Neural progenitor cell (in vitro differentiated cells): ENCODE results near the gene OVOL1. TPM values are rescaled to one million over a fixed set of nuclear protein-coding genes. Genes with fewer than 3 reads are reported as not detected.
A peak's percentile ranks its signal among the peaks of the same experiment; 100 is the strongest.

Source experiments
- DNase-seq: peaks from one replicate; pipeline ENCODE4 v3.0.0-alpha.2; 2016; ENCODE audit warnings: low spot score
- H2AFZ ChIP-seq: fragments of 200-600 bp; sonication (generic); replicated peaks from 2 replicates; pipeline ENCODE4 v1.6.1; 2016; ENCODE audit warnings: antibody characterized with exemption
- H3F3A ChIP-seq: fragments of 200-600 bp; sonication (generic); 2 replicates; pipeline ENCODE4 v1.6.1; 2016; ENCODE audit warnings: antibody characterized with exemption, low read depth
- H3K27ac ChIP-seq: fragments of 200-600 bp; sonication (generic); 2 replicates; pipeline ENCODE4 v1.5.1; 2016; ENCODE audit warnings: mild to moderate bottlenecking
- H3K27me3 ChIP-seq: fragments of 200-600 bp; sonication (generic); 2 replicates; pipeline ENCODE4 v1.6.1; 2016; ENCODE audit warnings: mild to moderate bottlenecking, moderate library complexity
- H3K36me3 ChIP-seq: fragments of 200-600 bp; sonication (generic); 2 replicates; pipeline ENCODE4 v1.5.1; 2016
- H3K4me1 ChIP-seq: fragments of 200-600 bp; sonication (generic); 2 replicates; pipeline ENCODE4 v1.6.1; 2016; ENCODE audit warnings: mixed run types
- H3K4me2 ChIP-seq: fragments of 200-600 bp; sonication (generic); 2 replicates; pipeline ENCODE4 v1.6.1; 2016
- H3K4me3 ChIP-seq: fragments of 200-600 bp; sonication (generic); 2 replicates; pipeline ENCODE4 v1.5.1; 2016
- H3K79me2 ChIP-seq: fragments of 200-600 bp; sonication (generic); 2 replicates; pipeline ENCODE4 v1.6.1; 2016; ENCODE audit warnings: low read depth
- H3K9ac ChIP-seq: fragments of 200-600 bp; sonication (generic); 2 replicates; pipeline ENCODE4 v1.6.1; 2016
- H3K9me3 ChIP-seq: fragments of 200-600 bp; sonication (generic); 2 replicates; pipeline ENCODE4 v1.5.1; 2016; ENCODE audit warnings: low read depth
- H4K20me1 ChIP-seq: fragments of 200-600 bp; sonication (generic); 2 replicates; pipeline ENCODE4 v1.6.1; 2016; ENCODE audit warnings: low read depth
- H3K27ac Mint-ChIP-seq: 3 replicates; pipeline ENCODE4 v1.8.0; 2021; ENCODE audit warnings: mixed read lengths
- H3K27me3 Mint-ChIP-seq: 2 replicates; pipeline ENCODE4 v1.8.0; 2022; ENCODE audit warnings: low read depth, mild to moderate bottlenecking, inconsistent platforms, moderate library complexity, mixed read lengths; ENCODE audit not compliant: insufficient read depth
- H3K36me3 Mint-ChIP-seq: 3 replicates; pipeline ENCODE4 v1.8.0; 2021; ENCODE audit warnings: mixed read lengths
- H3K4me1 Mint-ChIP-seq: 3 replicates; pipeline ENCODE4 v1.8.0; 2021; ENCODE audit warnings: mixed read lengths
- H3K4me3 Mint-ChIP-seq: 3 replicates; pipeline ENCODE4 v1.8.0; 2021; ENCODE audit warnings: mild to moderate bottlenecking, moderate library complexity, mixed read lengths
- H3K9me3 Mint-ChIP-seq: 3 replicates; pipeline ENCODE4 v1.8.0; 2020; ENCODE audit warnings: mixed read lengths
- EZH2 ChIP-seq: fragments of 200-600 bp; sonication (generic); IDR thresholded peaks from 2 replicates; pipeline ENCODE4 v1.6.1; 2017; ENCODE audit warnings: antibody characterized with exemption, mild to moderate bottlenecking, moderate library complexity
- EZH2phosphoT487 ChIP-seq: fragments of 200-600 bp; sonication (generic); IDR thresholded peaks from 2 replicates; pipeline ENCODE4 v1.6.1; 2017; ENCODE audit warnings: antibody characterized with exemption
- total RNA-seq: library from RNA; depleted of rRNA; stranded (reverse); fragments of >200 nt; gene quantifications from 2 replicates; pipeline ENCODE4 v1.2.3, GENCODE V29; 2015; ENCODE audit warnings: low replicate concordance
- TF ChIP-seq, protein P1 (sequence below): fragments of 200-600 bp; sonication (generic); IDR thresholded peaks from 2 replicates; pipeline ENCODE4 v1.5.1; 2017; ENCODE audit warnings: antibody characterized with exemption, mild to moderate bottlenecking

Gene OVOL1
- total RNA-seq, 1 donor from 2014 or later, result not detected

GRCh38 chr11:65780770-65781151, 6.1 kb upstream of the OVOL1 start, which contains the start of gene AP5B1:
AP5B1 (minus strand) TSS chr11:65780976; CDS start chr11:65780591, 385 bp downstream.
- Mint-ChIP-seq H3K4me3 (peak within 1 kb of the TSS; percentile 91), H3K4me1 (peaks cover 6% of the 10 kb centered on the region), H3K27ac (peak within 1 kb of the TSS; percentile 63), H3K27me3 (peaks cover 34% of the 10 kb centered on the region), H3K9me3 (no peaks in the 10 kb centered on the region), H3K36me3 (peaks cover 2% of the 10 kb centered on the region)
- Histone ChIP-seq H3K27me3 (peaks cover 55% of the 10 kb centered on the region), H3K4me1 (peaks cover 8% of the 10 kb centered on the region), H3F3A (peaks cover 19% of the 10 kb centered on the region), H3K4me3 (peak within 1 kb of the TSS; percentile 83), H3K79me2 (no peaks in the 10 kb centered on the region), H3K4me2 (peak within 1 kb of the TSS; percentile 99), H3K36me3 (no peaks in the 10 kb centered on the region), H3K9ac (peak within 1 kb of the TSS; percentile 27), H3K9me3 (no peaks in the 10 kb centered on the region), H4K20me1 (no peaks in the 10 kb centered on the region), H2AFZ (peak within 1 kb of the TSS; percentile 97), H3K27ac (no peak within 1 kb of the TSS)
- peak; percentile 83 for DNase-seq
- TF ChIP-seq, protein P1, sequence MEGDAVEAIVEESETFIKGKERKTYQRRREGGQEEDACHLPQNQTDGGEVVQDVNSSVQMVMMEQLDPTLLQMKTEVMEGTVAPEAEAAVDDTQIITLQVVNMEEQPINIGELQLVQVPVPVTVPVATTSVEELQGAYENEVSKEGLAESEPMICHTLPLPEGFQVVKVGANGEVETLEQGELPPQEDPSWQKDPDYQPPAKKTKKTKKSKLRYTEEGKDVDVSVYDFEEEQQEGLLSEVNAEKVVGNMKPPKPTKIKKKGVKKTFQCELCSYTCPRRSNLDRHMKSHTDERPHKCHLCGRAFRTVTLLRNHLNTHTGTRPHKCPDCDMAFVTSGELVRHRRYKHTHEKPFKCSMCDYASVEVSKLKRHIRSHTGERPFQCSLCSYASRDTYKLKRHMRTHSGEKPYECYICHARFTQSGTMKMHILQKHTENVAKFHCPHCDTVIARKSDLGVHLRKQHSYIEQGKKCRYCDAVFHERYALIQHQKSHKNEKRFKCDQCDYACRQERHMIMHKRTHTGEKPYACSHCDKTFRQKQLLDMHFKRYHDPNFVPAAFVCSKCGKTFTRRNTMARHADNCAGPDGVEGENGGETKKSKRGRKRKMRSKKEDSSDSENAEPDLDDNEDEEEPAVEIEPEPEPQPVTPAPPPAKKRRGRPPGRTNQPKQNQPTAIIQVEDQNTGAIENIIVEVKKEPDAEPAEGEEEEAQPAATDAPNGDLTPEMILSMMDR, result no peak
- no peak for TF ChIP-seq EZH2
- TF ChIP-seq EZH2phosphoT487, result no peak

GRCh38 chr11:65781152-65781961, 5.5 kb upstream of the OVOL1 start:
- Histone ChIP-seq H3K9ac (no peak overlapping the region), H3K4me3 (peak overlapping the region; percentile 83), H4K20me1 (no peaks in the 10 kb centered on the region), H3K4me1 (peaks cover 8% of the 10 kb centered on the region), H3K9me3 (no peaks in the 10 kb centered on the region), H2AFZ (no peak overlapping the region), H3F3A (peaks cover 19% of the 10 kb centered on the region), H3K4me2 (peak overlapping the region; percentile 99), H3K27me3 (peaks cover 61% of the 10 kb centered on the region), H3K36me3 (no peaks in the 10 kb centered on the region), H3K27ac (no peak overlapping the region), H3K79me2 (no peaks in the 10 kb centered on the region)
- no peaks in the 10 kb centered on the region for H3K9me3 Mint-ChIP-seq
- H3K27ac Mint-ChIP-seq, result no peak overlapping the region
- peaks cover 39% of the 10 kb centered on the region for H3K27me3 Mint-ChIP-seq
- TF ChIP-seq, protein P1, result peak; percentile 45
- TF ChIP-seq EZH2phosphoT487, result no peak
- DNase-seq, result peak; percentile 84
- H3K4me3 Mint-ChIP-seq, result peak overlapping the region; percentile 63
- peaks cover 6% of the 10 kb centered on the region for H3K4me1 Mint-ChIP-seq
- H3K36me3 Mint-ChIP-seq, result peaks cover under 1% of the 10 kb centered on the region

- Histone ChIP-seq H3F3A (peaks cover 19% of the 10 kb centered on the region), H2AFZ (no peak overlapping the region), H3K27ac (no peak overlapping the region), H3K79me2 (no peaks in the 10 kb centered on the region), H3K4me1 (peaks cover 8% of the 10 kb centered on the region), H3K9me3 (no peaks in the 10 kb centered on the region), H3K27me3 (peaks cover 69% of the 10 kb centered on the region), H3K36me3 (no peaks in the 10 kb centered on the region), H4K20me1 (no peaks in the 10 kb centered on the region), H3K9ac (no peak overlapping the region), H3K4me2 (no peak overlapping the region), H3K4me3 (no peak overlapping the region)
- TF ChIP-seq EZH2, result no peak
- no peak for TF ChIP-seq EZH2phosphoT487
- TF ChIP-seq, protein P1, result no peak
- no peak for DNase-seq
- H3K27ac Mint-ChIP-seq, result no peak overlapping the region
- H3K9me3 Mint-ChIP-seq, result no peaks in the 10 kb centered on the region
- no peaks in the 10 kb centered on the region for H3K36me3 Mint-ChIP-seq
- peaks cover 6% of the 10 kb centered on the region for H3K4me1 Mint-ChIP-seq
- H3K27me3 Mint-ChIP-seq, result peaks cover 41% of the 10 kb centered on the region
- H3K4me3 Mint-ChIP-seq, result peak overlapping the region; percentile 63
Observed at GRCh38 chr11:65781962-65782815, 4.7 kb upstream of the OVOL1 start.
